Measurements from ENCODE around the gene TRH. TPM values are rescaled to one million over a fixed set of nuclear protein-coding genes. Genes with fewer than 3 reads are reported as not detected.

TRH gene
- total and polyA plus RNA-seq, 7 donors = not detected

GRCh38 chr3:129972301-129972700, 2.2 kb upstream of the TRH start:
- DNase-seq (no peak), ATAC-seq (no peak)
- no peak overlapping the region for H3K4me3 ChIP-seq
- H3K4me1 ChIP-seq = peaks cover 9% of the 10 kb centered on the region
- H3K27ac ChIP-seq = no peak overlapping the region
- intact Hi-C loops (cut with DNase I) = no loop called here
- no peaks in the 10 kb centered on the region for H3K36me3 ChIP-seq (ENCODE audit: insufficient read depth in 1 of 2, low read depth in 1 of 2)
- no peaks in the 10 kb centered on the region for H3K9me3 ChIP-seq
- H3K27me3 ChIP-seq (ENCODE audit: insufficient read depth in 3 of 3, low read length in 2 of 3) = peaks cover 0 to 48% (median 22%) of the 10 kb centered on the region in 3 donors
- no peak for TF ChIP-seq CTCF (IDR thresholded peaks at IDR 0.05)
- WGBS, 3 donors = 94 to 100% (median 99%) methylated on average over 2 of the region's 2 CpGs

GRCh38 chr3:129973853-129974563, 512 bp upstream of the TRH start:
- Histone ChIP-seq H3K4me3 (peak overlapping the region; percentile 44), H3K27me3 (ENCODE audit: insufficient read depth in 3 of 3, low read length in 2 of 3) (peaks cover 0 to 56% (median 23%) of the 10 kb centered on the region in 3 donors), H3K4me1 (peaks cover 9% of the 10 kb centered on the region), H3K36me3 (ENCODE audit: insufficient read depth in 1 of 2, low read depth in 1 of 2) (no peaks in the 10 kb centered on the region), H3K9me3 (no peaks in the 10 kb centered on the region), H3K27ac (no peak overlapping the region)
- WGBS, 3 donors = 35 to 45% (median 42%) methylated on average over 39 of the region's 39 CpGs
- DNase-seq (no peak), ATAC-seq (no peak)
- intact Hi-C loops (cut with DNase I) = no loop called here
- TF ChIP-seq CTCF (IDR thresholded peaks at IDR 0.05) = no peak

- DNase-seq (peak in 1 of 2 donors; percentile 31), ATAC-seq (peak in 3 of 4 donors; percentile 31 to 47 (median 45))
- peaks cover 9% of the 10 kb centered on the region for H3K4me1 ChIP-seq
- no peaks in the 10 kb centered on the region for H3K9me3 ChIP-seq
- no peaks in the 10 kb centered on the region for H3K36me3 ChIP-seq (ENCODE audit: insufficient read depth in 1 of 2, low read depth in 1 of 2)
- intact Hi-C loops (cut with DNase I) = no loop called here
- H3K4me3 ChIP-seq = peak overlapping the region; percentile 44
- no peak for TF ChIP-seq CTCF (IDR thresholded peaks at IDR 0.05)
- no peak overlapping the region for H3K27ac ChIP-seq
- 2 to 3% (median 3%) methylated on average over 62 to 71 of the region's 71 CpGs for WGBS, 3 donors
- H3K27me3 ChIP-seq (ENCODE audit: insufficient read depth in 3 of 3, low read length in 2 of 3) = peaks cover 0 to 56% (median 27%) of the 10 kb centered on the region in 3 donors
These were observed 549 bp downstream of the TRH start for GRCh38 chr3:129974833-129975704.

GRCh38 chr3:129975705-129976048, 1.2 kb downstream of the TRH start:
- no peak for DNase-seq
- Histone ChIP-seq H3K4me3 (peak overlapping the region; percentile 44), H3K27me3 (ENCODE audit: insufficient read depth in 3 of 3, low read length in 2 of 3) (peaks cover 0 to 62% (median 27%) of the 10 kb centered on the region in 3 donors), H3K4me1 (peaks cover 9% of the 10 kb centered on the region), H3K36me3 (ENCODE audit: insufficient read depth in 1 of 2, low read depth in 1 of 2) (no peaks in the 10 kb centered on the region), H3K9me3 (no peaks in the 10 kb centered on the region), H3K27ac (no peak overlapping the region)
- ATAC-seq = peak in 1 of 4 donors; percentile 29
- 3 to 5% (median 3%) methylated on average over 27 of the region's 27 CpGs for WGBS, 3 donors
- intact Hi-C loops (cut with DNase I) = no loop called here
- TF ChIP-seq CTCF (IDR thresholded peaks at IDR 0.05) = no peak

Measured in psoas muscle (tissue), 8 donors.